A673 (cell line): ENCODE results near the gene UCK2. TPM values are rescaled to one million over a fixed set of nuclear protein-coding genes. Genes with fewer than 3 reads are reported as not detected.

Experiments used
- BruUV-seq: library from RNA; stranded (reverse); fragments of 400-500 nt; replicated peaks from 2 replicates; lab custom pipeline; 2021; lab: Mats Ljungman, UMichigan
- CTCF ChIA-PET: fragments of 300-600 bp; sonication (Branson Sonifier 250); formaldehyde crosslinking; loops from one replicate; lab custom pipeline; 2022; ENCODE audit warnings: antibody characterized with exemption; lab: Charles Lee
- POLR2A ChIA-PET: fragments of 300-600 bp; sonication (Branson Sonifier 250); formaldehyde crosslinking; loops from one replicate; lab custom pipeline; 2022; ENCODE audit warnings: antibody characterized with exemption; ENCODE audit not compliant: low non-redundant PET; lab: Charles Lee
- DNase-seq: peaks from one replicate; pipeline ENCODE4 v3.0.0-alpha.2; 2015; ENCODE audit warnings: low spot score
- H3K27ac ChIP-seq: fragments of 200-600 bp; sonication (generic); 2 replicates; pipeline ENCODE4 v1.5.1; 2016; ENCODE audit warnings: mixed run types, low read depth, mild to moderate bottlenecking, mixed read lengths, antibody characterized with exemption, low read length; ENCODE audit not compliant: poor library complexity, severe bottlenecking
- H3K27me3 ChIP-seq: fragments of 200-600 bp; sonication (generic); replicated peaks from 2 replicates; pipeline ENCODE4 v1.6.1; 2017; ENCODE audit warnings: mixed run types, low read depth, mild to moderate bottlenecking, mixed read lengths, antibody characterized with exemption, low read length; ENCODE audit not compliant: insufficient read depth, poor library complexity
- H3K36me3 ChIP-seq: fragments of 200-600 bp; sonication (generic); 2 replicates; pipeline ENCODE4 v1.6.1; 2016; ENCODE audit warnings: mixed run types, mild to moderate bottlenecking, mixed read lengths, antibody characterized with exemption, low read length; ENCODE audit not compliant: insufficient read depth, poor library complexity, severe bottlenecking
- H3K4me1 ChIP-seq: fragments of 200-600 bp; sonication (generic); 2 replicates; pipeline ENCODE4 v1.6.1; 2017; ENCODE audit warnings: mixed run types, mild to moderate bottlenecking, mixed read lengths, antibody characterized with exemption, low read length; ENCODE audit not compliant: insufficient read depth, poor library complexity, severe bottlenecking
- H3K4me3 ChIP-seq: fragments of 200-600 bp; sonication (generic); 2 replicates; pipeline ENCODE4 v1.5.1; 2016; ENCODE audit warnings: low read depth, mixed run types, mild to moderate bottlenecking, mixed read lengths, low read length; ENCODE audit not compliant: poor library complexity, severe bottlenecking
- H3K9me3 ChIP-seq: fragments of 200-600 bp; sonication (generic); 2 replicates; pipeline ENCODE4 v1.6.1; 2016; ENCODE audit warnings: mixed run types, low read depth, mild to moderate bottlenecking, mixed read lengths, antibody characterized with exemption, low read length; ENCODE audit not compliant: poor library complexity, severe bottlenecking
- EZH2 ChIP-seq: fragments of 200-600 bp; sonication (generic); IDR thresholded peaks from 2 replicates; pipeline ENCODE4 v1.6.1; 2017; ENCODE audit warnings: borderline replicate concordance, low read depth, mild to moderate bottlenecking, mixed read lengths, antibody characterized with exemption, low read length; ENCODE audit not compliant: poor library complexity, severe bottlenecking
- intact Hi-C: fragments of 100-400 bp; cut with micrococcal nuclease; formaldehyde crosslinking; loops from one replicate; pipeline ENCODE4 v1.10.0; 2022; ENCODE audit not compliant: unreplicated experiment
- total RNA-seq: library from RNA; stranded (reverse); gene quantifications from 2 replicates; pipeline ENCODE4 v1.2.3, GENCODE V29; 2021
- TF ChIP-seq, protein P1 (sequence below): fragments of 300-800, 200-600 bp; sonication (generic); conservative IDR thresholded peaks from 2 replicates; pipeline ENCODE4 v1.5.1; 2017; ENCODE audit warnings: low read depth, mild to moderate bottlenecking, antibody characterized with exemption, low read length, moderate library complexity, mixed read lengths

UCK2 gene
- total RNA-seq, 1 experiment from 2014 or later, result 78.7 TPM

DNA sequence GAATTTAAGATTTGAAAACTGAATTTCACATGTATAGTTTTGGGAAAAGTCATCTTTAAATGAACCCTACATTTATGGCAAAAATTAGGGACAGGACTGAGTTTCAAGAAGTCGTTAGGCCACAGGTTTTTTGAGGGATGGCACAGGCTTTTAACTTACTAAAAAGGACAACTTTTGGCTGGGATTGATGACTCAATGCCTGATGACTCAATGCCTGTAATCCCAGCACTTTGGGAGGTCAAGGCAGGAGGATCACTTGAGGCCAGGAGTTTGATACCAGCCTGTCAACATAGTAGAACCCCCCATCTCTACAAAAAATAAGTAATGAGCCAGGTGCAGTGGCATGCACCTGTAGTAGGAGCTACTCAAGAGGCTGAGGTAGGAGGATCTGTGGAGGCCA lies 15.9 kb downstream of the UCK2 start:
- no peak overlapping the region for H3K27ac ChIP-seq
- TF ChIP-seq, protein P1, sequence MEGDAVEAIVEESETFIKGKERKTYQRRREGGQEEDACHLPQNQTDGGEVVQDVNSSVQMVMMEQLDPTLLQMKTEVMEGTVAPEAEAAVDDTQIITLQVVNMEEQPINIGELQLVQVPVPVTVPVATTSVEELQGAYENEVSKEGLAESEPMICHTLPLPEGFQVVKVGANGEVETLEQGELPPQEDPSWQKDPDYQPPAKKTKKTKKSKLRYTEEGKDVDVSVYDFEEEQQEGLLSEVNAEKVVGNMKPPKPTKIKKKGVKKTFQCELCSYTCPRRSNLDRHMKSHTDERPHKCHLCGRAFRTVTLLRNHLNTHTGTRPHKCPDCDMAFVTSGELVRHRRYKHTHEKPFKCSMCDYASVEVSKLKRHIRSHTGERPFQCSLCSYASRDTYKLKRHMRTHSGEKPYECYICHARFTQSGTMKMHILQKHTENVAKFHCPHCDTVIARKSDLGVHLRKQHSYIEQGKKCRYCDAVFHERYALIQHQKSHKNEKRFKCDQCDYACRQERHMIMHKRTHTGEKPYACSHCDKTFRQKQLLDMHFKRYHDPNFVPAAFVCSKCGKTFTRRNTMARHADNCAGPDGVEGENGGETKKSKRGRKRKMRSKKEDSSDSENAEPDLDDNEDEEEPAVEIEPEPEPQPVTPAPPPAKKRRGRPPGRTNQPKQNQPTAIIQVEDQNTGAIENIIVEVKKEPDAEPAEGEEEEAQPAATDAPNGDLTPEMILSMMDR, result no peak
- TF ChIP-seq EZH2, result no peak
- BruUV-seq, result no TSS peak
- POLR2A ChIA-PET, result no interaction called here
- H3K36me3 ChIP-seq, result no peaks in the 10 kb centered on the region
- CTCF ChIA-PET, result no interaction called here
- H3K9me3 ChIP-seq, result no peaks in the 10 kb centered on the region
- DNase-seq, result no peak
- H3K27me3 ChIP-seq, result no peaks in the 10 kb centered on the region
- H3K4me1 ChIP-seq, result peaks cover 21% of the 10 kb centered on the region
- H3K4me3 ChIP-seq, result no peak overlapping the region
- intact Hi-C loops, result no loop called here

DNA sequence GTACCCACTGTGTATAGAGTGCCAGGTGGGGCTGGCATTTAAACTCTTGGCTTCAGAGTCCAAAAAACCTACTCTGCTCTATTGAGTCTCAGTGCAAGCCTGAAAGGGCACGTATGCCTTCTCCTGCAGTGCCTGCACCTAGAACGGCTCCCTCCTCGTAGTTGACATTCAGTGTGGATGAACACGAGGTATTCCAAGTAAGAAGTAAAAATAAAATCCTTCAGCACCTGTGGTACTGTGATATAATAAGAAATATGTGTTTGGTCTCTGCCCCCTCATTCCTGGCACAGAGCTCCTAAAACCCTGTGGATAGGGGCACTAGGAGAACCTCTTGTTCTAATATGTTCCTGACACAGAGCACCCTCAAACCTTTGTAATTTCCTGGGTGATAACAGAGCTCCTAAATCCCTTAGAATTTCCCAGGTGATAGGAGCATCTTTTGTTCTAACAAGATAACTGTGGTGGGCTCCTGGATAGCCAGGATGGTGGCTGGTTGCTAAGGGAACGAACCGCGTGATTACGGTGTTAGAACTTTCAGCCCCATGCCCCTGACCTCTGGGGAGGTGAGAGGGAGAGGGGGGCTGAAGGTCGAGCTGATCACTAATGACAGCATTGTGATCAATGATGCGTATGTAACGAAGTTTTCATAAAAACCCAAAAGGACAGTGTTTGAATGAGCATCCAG lies 16.8 kb downstream of the UCK2 start:
- Histone ChIP-seq H3K4me3 (no peak overlapping the region), H3K27me3 (no peaks in the 10 kb centered on the region), H3K36me3 (no peaks in the 10 kb centered on the region), H3K27ac (no peak overlapping the region), H3K4me1 (peaks cover 21% of the 10 kb centered on the region), H3K9me3 (no peaks in the 10 kb centered on the region)
- CTCF ChIA-PET, result no interaction called here
- no TSS peak for BruUV-seq
- intact Hi-C loops, result no loop called here
- POLR2A ChIA-PET, result no interaction called here
- TF ChIP-seq, protein P1, result no peak
- TF ChIP-seq EZH2, result no peak
- no peak for DNase-seq

DNA sequence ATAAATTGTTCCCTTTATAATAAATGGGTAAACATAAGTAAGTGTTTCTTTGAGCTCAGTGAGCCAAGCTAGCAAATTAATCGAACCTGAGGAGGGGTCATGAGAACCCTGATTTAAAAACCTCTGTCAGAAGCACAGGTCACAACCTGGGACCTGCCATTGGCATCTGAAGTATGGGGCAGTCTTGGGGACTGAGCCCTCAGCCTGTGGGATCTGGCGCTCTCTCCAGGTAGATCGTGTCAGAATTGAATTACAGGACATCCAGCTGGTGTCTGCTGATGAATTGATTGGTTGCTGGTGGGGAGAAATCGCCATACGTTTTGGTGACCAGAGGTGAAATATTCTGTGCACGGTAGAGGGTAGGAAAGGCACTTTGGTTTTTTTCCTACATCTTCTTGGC lies 17.5 kb downstream of the UCK2 start:
- Histone ChIP-seq H3K9me3 (no peaks in the 10 kb centered on the region), H3K27ac (no peak overlapping the region), H3K4me3 (no peak overlapping the region), H3K27me3 (no peaks in the 10 kb centered on the region), H3K36me3 (no peaks in the 10 kb centered on the region), H3K4me1 (peaks cover 21% of the 10 kb centered on the region)
- intact Hi-C loops, result no loop called here
- DNase-seq, result no peak
- ChIA-PET POLR2A (interaction anchor here (0.6 kb wide), 1 partner anchor 147 kb away, joined by 3 read pairs; the partner anchor contains the start of gene ALDH9A1), CTCF (no interaction called here)
- TF ChIP-seq, protein P1, result no peak
- no peak for TF ChIP-seq EZH2
- BruUV-seq, result no TSS peak
